Muscle of leg (tissue), 11 donors: ENCODE data around the gene GDNF. TPM values are rescaled to one million over a fixed set of nuclear protein-coding genes. Genes with fewer than 3 reads are reported as not detected.
"Not testable (repeated sequence)": the region's sequence is repeated elsewhere in the genome, so short reads cannot be mapped to it uniquely, and the experiment has no call there.

Experiments
- DNase-seq: peaks from one replicate; pipeline ENCODE4 v3.0.0; 2013
- H3K27ac ChIP-seq: one replicate; pipeline ENCODE4 v1.5.1; 2013; ENCODE audit warnings: mild to moderate bottlenecking, low read length, control low read depth
- H3K27me3 ChIP-seq: one replicate; pipeline ENCODE4 v1.6.1; 2013; ENCODE audit warnings: low read length; ENCODE audit not compliant: control insufficient read depth, insufficient read depth
- H3K36me3 ChIP-seq: one replicate; pipeline ENCODE4 v1.6.1; 2013; ENCODE audit warnings: low read length; ENCODE audit not compliant: control insufficient read depth, insufficient read depth
- H3K4me1 ChIP-seq: one replicate; pipeline ENCODE4 v1.6.1; 2013; ENCODE audit warnings: low read length; ENCODE audit not compliant: control insufficient read depth, insufficient read depth
- H3K4me3 ChIP-seq: one replicate; pipeline ENCODE4 v1.5.1; 2013; ENCODE audit warnings: low read length, control low read depth
- H3K9me3 ChIP-seq: replicated peaks from 2 replicates; pipeline ENCODE4 v1.6.1; 2013; ENCODE audit warnings: low read depth, low read length; ENCODE audit not compliant: control insufficient read depth
- WGBS: methylation state at CpG from one replicate; pipeline ENCODE4 v1.1.5; 2013; ENCODE audit warnings: missing lambda C conversion rate; ENCODE audit not compliant: insufficient coverage; 5-methylcytosine and 5-hydroxymethylcytosine counted together
- polyA plus RNA-seq, 8 donors: library from polyadenylated mRNA; unstranded; fragments of 120-200 nt; gene quantifications; one replicate each; pipeline versions ENCODE4 v1.2.1 to v1.2.3, GENCODE V29; 2013; ENCODE audit warnings: inconsistent platforms in 1 of 8, low replicate concordance in 1 of 8; ENCODE audit not compliant: insufficient read length in 8 of 8, insufficient read depth in 1 of 8
- total RNA-seq: library from RNA; stranded (reverse); fragments of 120-200 nt; gene quantifications from one replicate; pipeline ENCODE4 v1.2.4, GENCODE V29; 2013

GDNF gene
- total and polyA plus RNA-seq, 9 donors: 0.80 to 6.4 (median 3.0) TPM

DNA sequence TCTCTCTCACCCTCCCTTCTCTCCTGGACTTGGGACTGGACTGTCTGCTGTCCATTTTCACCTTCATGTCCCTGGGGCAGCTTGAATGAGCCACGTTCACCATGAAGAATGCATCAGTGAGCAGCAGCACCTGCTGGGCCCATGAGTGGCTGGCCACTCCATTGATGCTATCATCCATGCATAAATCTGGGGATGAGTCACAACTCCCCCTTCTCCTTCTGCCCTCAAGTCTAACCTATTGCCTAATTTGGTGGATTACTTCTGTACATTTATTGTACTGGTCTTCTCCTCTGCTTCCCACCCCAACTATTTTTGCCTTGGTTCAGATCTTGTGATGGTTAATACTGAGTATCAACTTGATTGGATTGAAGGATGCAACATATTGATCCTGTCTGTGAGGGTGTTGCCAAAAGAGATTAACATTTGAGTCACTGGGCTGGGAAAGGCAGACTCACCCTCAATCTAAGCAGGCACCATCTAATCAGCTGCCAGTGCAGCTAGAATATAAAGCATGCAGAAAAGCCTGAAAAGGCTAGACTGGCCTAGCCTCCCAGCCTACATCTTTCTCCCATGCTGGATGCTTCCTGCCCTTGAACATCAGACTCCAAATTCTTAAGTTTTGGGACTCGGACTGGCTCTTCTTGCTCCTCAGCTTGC is 46.7 kb downstream of the GDNF start:
- no peaks in the 10 kb centered on the region for H3K36me3 ChIP-seq
- WGBS: 83% methylated on average over 1 of the region's 2 CpGs
- H3K4me1 ChIP-seq: no peaks in the 10 kb centered on the region
- no peak overlapping the region for H3K27ac ChIP-seq
- no peaks in the 10 kb centered on the region for H3K27me3 ChIP-seq
- H3K4me3 ChIP-seq: no peak overlapping the region
- no peak for DNase-seq
- peaks cover 11% of the 10 kb centered on the region for H3K9me3 ChIP-seq

DNA sequence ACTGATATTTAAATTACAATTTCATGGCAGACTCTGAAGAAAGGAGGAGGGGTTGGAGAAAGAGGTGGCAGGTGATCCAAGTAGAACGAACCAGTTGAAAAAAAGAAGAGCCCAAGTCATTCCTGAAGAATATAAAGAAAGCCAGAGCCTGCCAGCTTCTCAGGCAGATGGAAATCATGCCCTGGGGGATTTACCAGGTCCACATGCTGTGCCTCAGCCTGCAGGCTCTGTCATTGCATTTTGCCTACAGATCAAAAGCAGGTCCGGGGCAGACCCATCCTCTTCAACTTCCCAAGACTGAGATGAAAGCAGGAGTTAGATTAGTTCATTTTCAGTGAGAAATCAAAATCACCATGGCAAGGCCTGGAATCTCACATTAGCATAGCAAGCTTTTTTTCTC is 48.5 kb downstream of the GDNF start:
- Histone ChIP-seq H3K27ac (no peak overlapping the region), H3K4me1 (no peaks in the 10 kb centered on the region), H3K9me3 (peaks cover 11% of the 10 kb centered on the region), H3K27me3 (no peaks in the 10 kb centered on the region), H3K36me3 (no peaks in the 10 kb centered on the region), H3K4me3 (no peak overlapping the region)
- no peak for DNase-seq
- WGBS: 58% methylated on average over 2 of the region's 2 CpGs

DNA sequence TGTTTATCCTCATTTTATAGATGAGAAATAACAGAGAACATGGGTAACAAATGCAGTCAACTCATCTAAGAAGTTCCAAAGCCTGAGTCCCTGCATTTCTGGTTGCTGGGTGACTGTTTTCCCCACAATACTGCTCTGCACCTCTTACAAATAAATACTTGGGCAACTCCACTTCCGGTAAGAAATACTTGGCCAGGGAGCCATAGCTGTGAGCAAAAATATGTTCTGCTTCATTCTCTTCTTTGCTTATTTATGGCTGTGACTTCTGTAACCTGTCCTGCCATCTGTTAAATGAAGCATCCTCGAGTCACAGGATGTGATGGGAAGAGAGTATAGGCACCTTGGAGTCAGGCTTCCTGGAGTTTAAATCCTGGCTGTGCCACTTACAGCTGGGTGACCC is 49.9 kb downstream of the GDNF start:
- WGBS: 80% methylated on average over 2 of the region's 2 CpGs
- no peak overlapping the region for H3K4me3 ChIP-seq
- no peaks in the 10 kb centered on the region for H3K27me3 ChIP-seq
- H3K9me3 ChIP-seq: peaks cover 4% of the 10 kb centered on the region
- DNase-seq: no peak
- H3K4me1 ChIP-seq: no peaks in the 10 kb centered on the region
- H3K36me3 ChIP-seq: no peaks in the 10 kb centered on the region
- H3K27ac ChIP-seq: no peak overlapping the region

DNA sequence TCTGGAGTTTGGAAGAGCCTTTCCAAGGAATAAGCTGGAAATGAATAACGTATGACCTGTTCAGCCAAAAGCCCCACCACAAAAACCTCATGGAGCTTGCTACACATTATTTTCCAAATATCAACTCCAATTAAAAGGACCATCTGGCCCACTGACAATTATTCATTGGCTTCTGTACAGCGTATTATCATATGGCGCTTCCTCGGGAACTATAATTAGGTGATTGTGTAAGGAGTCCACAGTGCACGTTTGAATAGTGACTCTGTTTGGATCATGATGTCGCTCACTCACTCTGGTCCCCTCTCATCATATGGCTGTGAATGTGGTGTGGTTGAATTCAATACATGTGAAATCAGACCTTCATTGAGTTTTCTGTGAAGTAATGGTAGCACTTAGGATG is 52.1 kb downstream of the GDNF start:
- DNase-seq: no peak
- Histone ChIP-seq H3K27ac (no peak overlapping the region), H3K27me3 (no peaks in the 10 kb centered on the region), H3K4me1 (no peaks in the 10 kb centered on the region), H3K9me3 (no peaks in the 10 kb centered on the region), H3K4me3 (no peak overlapping the region), H3K36me3 (no peaks in the 10 kb centered on the region)
- 80% methylated on average over 2 of the region's 6 CpGs for WGBS

DNA sequence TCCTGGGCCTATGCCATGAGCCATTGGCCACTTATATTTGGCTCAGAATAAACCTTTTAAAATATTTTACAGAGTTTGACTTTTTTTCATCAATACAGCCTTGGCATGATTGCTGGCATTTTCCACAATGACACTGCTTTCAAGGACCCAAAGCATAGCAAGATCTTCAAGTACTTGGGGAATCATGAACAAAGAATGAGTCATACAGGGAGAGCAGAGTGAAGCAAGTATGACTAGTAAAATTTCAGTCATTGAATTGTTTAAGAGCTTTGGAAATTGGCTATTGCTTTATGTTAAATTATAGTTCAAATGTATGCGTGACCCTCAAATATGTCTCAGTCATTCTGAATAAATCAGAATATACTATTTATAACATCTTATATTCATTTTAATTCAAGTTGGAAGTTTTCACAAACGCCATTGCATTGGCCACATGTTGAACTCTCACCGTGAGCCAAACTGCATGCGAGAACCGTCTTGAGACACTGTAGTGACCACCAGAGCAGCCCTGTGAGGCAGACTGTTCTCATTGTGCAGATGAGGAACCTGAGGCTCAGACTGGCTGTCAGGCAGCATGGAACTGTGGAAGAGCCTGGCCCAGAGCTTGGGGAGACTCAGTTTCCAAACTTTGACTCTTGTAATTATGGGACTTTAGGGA is 52.9 kb downstream of the GDNF start:
- 58% methylated on average over 4 of the region's 5 CpGs for WGBS

DNA sequence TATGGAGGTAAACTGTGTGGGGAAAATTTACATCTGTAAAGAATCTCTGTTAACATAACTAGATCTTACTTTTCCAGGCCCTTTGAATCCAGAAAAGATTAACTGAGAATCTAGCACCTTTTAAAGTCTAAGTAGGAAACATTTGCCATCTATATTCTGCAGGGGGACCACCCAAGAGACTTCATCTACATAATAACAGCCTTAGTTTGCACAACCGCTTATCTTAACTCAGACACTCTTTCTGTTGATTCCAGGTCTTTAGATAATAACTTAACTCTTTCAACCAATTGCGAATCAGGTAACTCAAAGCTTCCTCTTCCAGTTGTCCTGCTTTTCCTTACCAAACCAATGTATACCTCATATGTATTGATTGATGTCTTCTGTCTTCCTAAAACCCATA is 53.4 kb downstream of the GDNF start:
- no peaks in the 10 kb centered on the region for H3K9me3 ChIP-seq
- 90% methylated on average over 1 of the region's 2 CpGs for WGBS

More for the DNA sequence above, 52.9 kb downstream of the GDNF start:
- no peak overlapping the region for H3K4me3 ChIP-seq
- H3K36me3 ChIP-seq: no peaks in the 10 kb centered on the region
- no peaks in the 10 kb centered on the region for H3K9me3 ChIP-seq
- no peaks in the 10 kb centered on the region for H3K4me1 ChIP-seq
- DNase-seq: no peak
- H3K27ac ChIP-seq: no peak overlapping the region
- no peaks in the 10 kb centered on the region for H3K27me3 ChIP-seq

DNA sequence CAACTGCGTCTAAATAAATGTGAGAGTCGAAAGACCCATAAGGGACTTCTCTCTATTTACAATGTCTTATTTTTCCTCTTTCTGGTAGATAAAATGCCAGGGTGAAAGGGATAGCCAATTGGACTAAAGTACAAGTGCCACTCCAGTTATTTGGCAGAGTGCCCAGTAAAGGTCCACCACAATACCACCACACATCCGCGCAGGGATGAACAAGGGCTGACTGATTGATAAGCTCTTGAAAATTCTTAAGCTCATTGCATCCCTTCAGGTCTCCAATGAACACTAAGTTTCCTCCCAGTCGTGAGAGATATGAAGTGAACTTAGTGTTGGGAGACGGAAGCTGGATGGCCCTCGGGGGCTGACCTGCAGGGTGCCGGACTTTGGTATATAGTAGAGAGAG is 58.4 kb downstream of the GDNF start:
- not testable (repeated sequence) for DNase-seq

More for the DNA sequence above, 53.4 kb downstream of the GDNF start:
- H3K4me3 ChIP-seq: no peak overlapping the region
- no peaks in the 10 kb centered on the region for H3K4me1 ChIP-seq
- H3K27ac ChIP-seq: no peak overlapping the region
- no peaks in the 10 kb centered on the region for H3K27me3 ChIP-seq
- H3K36me3 ChIP-seq: no peaks in the 10 kb centered on the region
- DNase-seq: no peak

DNA sequence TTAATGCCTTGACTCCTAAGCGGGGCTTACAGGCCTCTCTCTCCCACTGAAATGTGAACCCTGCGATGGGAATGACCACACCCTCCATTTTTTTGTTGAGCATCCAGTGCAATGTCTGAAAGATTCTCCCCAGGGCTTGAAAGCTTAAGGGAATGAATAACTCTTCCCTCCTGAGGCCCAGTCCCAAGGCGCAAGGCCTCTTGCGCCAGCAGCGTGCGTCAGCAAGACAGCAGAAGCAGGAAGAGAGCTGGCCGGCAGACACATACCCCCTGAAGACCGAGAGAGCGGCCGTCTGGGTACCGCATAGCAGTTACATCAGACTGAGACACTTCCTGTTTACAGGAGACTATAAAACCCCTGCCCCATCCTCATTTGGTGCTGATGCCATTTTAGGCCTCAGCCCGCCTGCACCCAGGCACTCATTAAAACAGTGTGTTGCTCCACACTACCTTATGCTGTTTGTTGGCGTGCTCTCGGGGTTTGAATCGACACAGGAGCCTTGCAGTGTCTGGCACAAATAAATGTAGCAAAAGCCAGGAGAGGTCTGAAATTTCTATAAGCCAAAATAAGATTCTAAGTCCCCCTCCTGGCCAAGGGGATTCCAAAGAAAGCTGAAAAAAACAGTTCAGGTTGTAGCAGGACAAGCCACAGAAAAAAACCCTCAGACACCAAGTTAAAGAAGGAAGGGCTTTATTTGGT is 62.3 kb downstream of the GDNF start:
- Histone ChIP-seq H3K4me3 (no peak overlapping the region), H3K9me3 (no peaks in the 10 kb centered on the region), H3K27me3 (no peaks in the 10 kb centered on the region), H3K27ac (no peak overlapping the region), H3K4me1 (peaks cover 8% of the 10 kb centered on the region), H3K36me3 (no peaks in the 10 kb centered on the region)
- 68% methylated on average over 10 of the region's 15 CpGs for WGBS
- no peak for DNase-seq

More for the DNA sequence above, 58.4 kb downstream of the GDNF start:
- H3K4me1 ChIP-seq, H3K4me3 ChIP-seq, H3K36me3 ChIP-seq, H3K27me3 ChIP-seq, H3K27ac ChIP-seq, H3K9me3 ChIP-seq: not testable (repeated sequence)
- no CpG with 5 or more reads among the region's 8 CpGs for WGBS

DNA sequence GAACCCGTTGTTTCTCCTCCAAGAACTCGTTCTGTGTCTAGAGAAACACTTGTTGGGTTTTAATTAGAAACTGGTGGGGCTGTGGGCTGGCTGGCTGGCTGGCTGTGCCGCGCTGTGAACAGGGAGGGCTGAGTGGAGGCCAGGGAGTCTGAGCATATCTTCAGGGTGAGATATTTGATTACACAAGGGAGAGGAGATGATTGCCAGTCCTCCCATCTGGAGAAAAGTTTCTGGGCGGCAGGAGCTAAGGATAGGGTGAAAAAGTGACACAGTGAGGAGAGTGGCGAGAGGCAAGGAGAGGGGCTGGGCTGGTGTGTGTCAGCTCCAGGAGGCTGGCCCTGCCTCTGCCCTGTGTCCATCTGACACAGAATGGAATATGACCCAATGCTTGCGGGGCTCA is 63.0 kb downstream of the GDNF start:
- H3K4me3 ChIP-seq: no peak overlapping the region
- peaks cover 9% of the 10 kb centered on the region for H3K4me1 ChIP-seq
- H3K9me3 ChIP-seq: no peaks in the 10 kb centered on the region
- no peaks in the 10 kb centered on the region for H3K36me3 ChIP-seq
- 67% methylated on average over 7 of the region's 7 CpGs for WGBS
- no peaks in the 10 kb centered on the region for H3K27me3 ChIP-seq
- no peak for DNase-seq
- peak overlapping the region; percentile 20 for H3K27ac ChIP-seq

DNA sequence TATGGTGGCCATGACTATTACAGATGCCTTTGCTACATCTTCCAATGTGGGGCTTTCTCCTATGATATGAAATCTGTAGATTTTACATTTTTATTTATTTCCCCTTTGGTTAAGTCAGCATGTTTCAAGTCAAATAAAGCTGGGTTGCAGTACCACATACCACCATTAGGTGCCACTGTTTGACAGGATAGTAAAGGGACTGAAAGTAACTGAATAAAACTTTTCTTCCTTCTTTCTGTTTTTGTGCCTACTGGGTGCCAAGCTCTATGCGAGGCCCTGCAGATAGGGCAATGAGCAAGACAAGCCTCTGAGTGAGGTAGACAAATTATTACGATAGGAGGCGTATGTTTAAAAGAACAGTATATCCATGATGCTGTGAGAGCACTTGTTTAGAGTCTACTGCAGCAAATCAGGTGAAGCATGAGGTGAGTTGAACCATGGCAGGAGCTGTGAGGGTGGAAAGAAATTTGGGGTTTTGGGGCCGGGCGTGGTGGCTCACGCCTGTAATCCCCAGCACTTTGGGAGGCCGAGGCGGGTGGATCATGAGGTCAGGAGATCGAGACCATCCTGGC is 64.8 kb downstream of the GDNF start:
- WGBS: 96% methylated on average over 8 of the region's 9 CpGs
- no peaks in the 10 kb centered on the region for H3K9me3 ChIP-seq
- DNase-seq: no peak
- no peak overlapping the region for H3K4me3 ChIP-seq
- H3K36me3 ChIP-seq: no peaks in the 10 kb centered on the region
- H3K27me3 ChIP-seq: no peaks in the 10 kb centered on the region
- H3K4me1 ChIP-seq: peaks cover 17% of the 10 kb centered on the region
- H3K27ac ChIP-seq: no peak overlapping the region
